Measurements from ENCODE around the gene FXYD1.

DNA sequence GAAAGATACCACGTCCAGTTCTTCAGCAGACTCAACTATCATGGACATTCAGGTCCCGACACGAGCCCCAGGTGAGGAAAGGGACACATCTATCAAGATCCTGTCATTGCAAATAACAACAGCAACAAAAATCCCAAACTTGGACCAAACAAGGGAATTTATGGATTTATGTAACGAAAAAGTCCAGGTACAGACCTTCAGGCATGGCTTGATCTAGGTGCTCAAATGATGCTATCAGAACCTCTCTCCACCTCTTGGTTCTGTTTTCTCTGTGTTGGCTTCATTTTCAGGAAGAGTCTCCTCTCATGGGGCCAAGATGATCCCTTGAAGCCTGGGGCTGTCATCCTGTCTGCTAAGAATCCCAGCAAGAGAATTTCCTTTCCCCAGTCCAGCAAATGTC lies 18.8 kb downstream of the FXYD1 start:
- TF ChIP-seq CTCF (IDR thresholded peaks at IDR 0.05; ENCODE audit: extremely low read depth in 1 of 2, insufficient read depth in 1 of 2, low read depth in 1 of 2, low read length in 2 of 2), result no peak
- no peak for TF ChIP-seq MYC (IDR thresholded peaks at IDR 0.05; ENCODE audit: low read depth, low read length)
- TF ChIP-seq POLR2A (IDR thresholded peaks at IDR 0.05; ENCODE audit: low read depth, low read length), result no peak
- TF ChIP-seq FOS (IDR thresholded peaks at IDR 0.05; ENCODE audit: borderline replicate concordance, insufficient read depth, low read length), result no peak
- no peak for TF ChIP-seq POLR2AphosphoS5 (IDR thresholded peaks at IDR 0.05; ENCODE audit: insufficient read depth, low read depth, low read length)
- no peak for TF ChIP-seq EZH2 (IDR thresholded peaks at IDR 0.05; ENCODE audit: borderline replicate concordance, low read depth, low read length, severe bottlenecking)
- no peak for TF ChIP-seq JUN (IDR thresholded peaks at IDR 0.05; ENCODE audit: borderline replicate concordance, insufficient read depth, insufficient read length, low read depth)
